Ovary (tissue), 9 donors: ENCODE measurements around the gene CENPF. TPM values are rescaled to one million over a fixed set of nuclear protein-coding genes. Genes with fewer than 3 reads are reported as not detected.
"Not testable (repeated sequence)": the region's sequence is repeated elsewhere in the genome, so short reads cannot be mapped to it uniquely, and the experiment has no call there.

ENCODE experiments used
- DNase-seq, 5 donors: peaks; one replicate each; pipeline ENCODE4 v3.0.0-alpha.2; 2019 to 2020
- H3K27ac ChIP-seq, 2 donors: fragments of 200-600 bp; one replicate each; pipeline versions ENCODE4 v1.5.1 to v1.8.0; 2019 to 2022
- H3K27me3 ChIP-seq: fragments of 200-600 bp; one replicate; pipeline ENCODE4 v1.8.0; 2022
- H3K36me3 ChIP-seq: fragments of 200-600 bp; sonication (generic); one replicate; pipeline ENCODE4 v1.5.1; 2019
- H3K4me1 ChIP-seq: one replicate; pipeline ENCODE4 v1.8.1; 2013; ENCODE audit warnings: mild to moderate bottlenecking, moderate library complexity; ENCODE audit not compliant: insufficient read depth
- H3K4me3 ChIP-seq: fragments of 200-600 bp; sonication (generic); one replicate; pipeline ENCODE4 v1.5.1; 2017
- H3K9me3 ChIP-seq, 2 donors: fragments of 200-600 bp in 1 of 2; sonication (generic) in 1 of 2; one replicate each; pipeline versions ENCODE4 v1.5.1 to v1.8.1; 2013 to 2019; ENCODE audit warnings: mild to moderate bottlenecking in 1 of 2, moderate library complexity in 1 of 2
- EP300 ChIP-seq: sonication (generic); formaldehyde crosslinking; IDR thresholded peaks from one replicate; pipeline ENCODE4 v1.6.1; 2017; ENCODE audit warnings: antibody characterized with exemption
- POLR2A ChIP-seq: fragments of 450-650 bp; IDR thresholded peaks from one replicate; pipeline ENCODE4 v1.6.1; 2017; ENCODE audit warnings: antibody characterized with exemption, mild to moderate bottlenecking, moderate library complexity
- WGBS, 3 donors: extraction: QIAGEN DNeasy Blood & Tissue Kit in 1 of 3; methylation state at CpG; one replicate each; pipeline versions ENCODE4 v1.1.5 to v1.1.7; 2013 to 2017; 5-methylcytosine and 5-hydroxymethylcytosine counted together
- intact Hi-C, 4 donors: fragments of 100-400 bp; cut with DNase I; formaldehyde crosslinking; loops; one replicate each; pipeline versions ENCODE4 v1.11.0 to v1.15.1; 2022 to 2023
- polyA plus RNA-seq, 2 donors: library from polyadenylated mRNA; stranded (reverse); fragments of 200-250 nt in 1 of 2; fragments of 350-450 nt in 1 of 2; fragmentation: Illumina TruSeq in 1 of 2; extraction: RNeasy Lipid Tissue Mini Kit (QIAGEN cat#74804) in 1 of 2; gene quantifications; one replicate each; pipeline ENCODE4 v1.2.3, GENCODE V29; 2013 to 2014
- total RNA-seq, 7 donors: library from RNA; depleted of rRNA in 2 of 7; stranded (reverse); fragments of >200 nt in 2 of 7; fragmentation: NEBNext Ultra II Directional in 3 of 7; extraction: Animal tissue kit (Norgen Biotek cat#: 25700) in 3 of 7; gene quantifications; one replicate each; pipeline versions ENCODE4 v1.1.0 to v1.2.4, GENCODE V29; 2016 to 2023
- TF ChIP-seq, protein P1 (sequence below), 3 donors: fragments of 450-650 bp in 2 of 3; fragments of 200-600 bp in 1 of 3; IDR thresholded peaks; one replicate each; pipeline versions ENCODE4 v1.5.1 to v1.8.0; 2016 to 2022; ENCODE audit warnings: antibody characterized with exemption in 3 of 3, mild to moderate bottlenecking in 1 of 3
- donor health status: DM: no; HTN: no; CAD: no; lungs with moderate emphysema.
- donor health status: DM: no; HTN: no; CAD: no.
- donor health status: Bipolar disorder and iron deficiency.
- donor health status: DM: yes; HTN: yes; CAD: no.
- donor health status: DM: no; HTN: no; CAD: no.
- donor health status: DM: yes; HTN: yes; CAD: no.

The CENPF gene
- total and polyA plus RNA-seq, 9 donors: 0.45 to 2.6 (median 1.4) TPM

GRCh38 chr1:214574598-214575411 is 28.2 kb upstream of the CENPF start:
- WGBS, 3 donors: 87 to 91% (median 89%) methylated on average over 3 of the region's 3 CpGs
- intact Hi-C loops: loop anchor here in 1 of 4 donors (5.0 kb wide), 1 partner anchor 233 kb away; no protein-coding TSS in a partner anchor
- Histone ChIP-seq H3K9me3 (no peaks in the 10 kb centered on the region), H3K27ac (no peak overlapping the region), H3K27me3 (no peaks in the 10 kb centered on the region), H3K4me3 (no peak overlapping the region), H3K36me3 (no peaks in the 10 kb centered on the region), H3K4me1 (peaks cover 7% of the 10 kb centered on the region)
- TF ChIP-seq EP300 (no peak), POLR2A (no peak)
- TF ChIP-seq, protein P1, sequence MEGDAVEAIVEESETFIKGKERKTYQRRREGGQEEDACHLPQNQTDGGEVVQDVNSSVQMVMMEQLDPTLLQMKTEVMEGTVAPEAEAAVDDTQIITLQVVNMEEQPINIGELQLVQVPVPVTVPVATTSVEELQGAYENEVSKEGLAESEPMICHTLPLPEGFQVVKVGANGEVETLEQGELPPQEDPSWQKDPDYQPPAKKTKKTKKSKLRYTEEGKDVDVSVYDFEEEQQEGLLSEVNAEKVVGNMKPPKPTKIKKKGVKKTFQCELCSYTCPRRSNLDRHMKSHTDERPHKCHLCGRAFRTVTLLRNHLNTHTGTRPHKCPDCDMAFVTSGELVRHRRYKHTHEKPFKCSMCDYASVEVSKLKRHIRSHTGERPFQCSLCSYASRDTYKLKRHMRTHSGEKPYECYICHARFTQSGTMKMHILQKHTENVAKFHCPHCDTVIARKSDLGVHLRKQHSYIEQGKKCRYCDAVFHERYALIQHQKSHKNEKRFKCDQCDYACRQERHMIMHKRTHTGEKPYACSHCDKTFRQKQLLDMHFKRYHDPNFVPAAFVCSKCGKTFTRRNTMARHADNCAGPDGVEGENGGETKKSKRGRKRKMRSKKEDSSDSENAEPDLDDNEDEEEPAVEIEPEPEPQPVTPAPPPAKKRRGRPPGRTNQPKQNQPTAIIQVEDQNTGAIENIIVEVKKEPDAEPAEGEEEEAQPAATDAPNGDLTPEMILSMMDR (IDR thresholded peaks at IDR 0.05): no peak
- no peak for DNase-seq

- H3K27me3 ChIP-seq, intact Hi-C loops, H3K36me3 ChIP-seq, DNase-seq, H3K9me3 ChIP-seq, H3K27ac ChIP-seq, H3K4me1 ChIP-seq, H3K4me3 ChIP-seq: not testable (repeated sequence)
- 72 to 88% (median 74%) methylated on average over 3 of the region's 3 CpGs for WGBS, 3 donors
Measured at GRCh38 chr1:214576120-214576519, 26.9 kb upstream of the CENPF start.

DNA sequence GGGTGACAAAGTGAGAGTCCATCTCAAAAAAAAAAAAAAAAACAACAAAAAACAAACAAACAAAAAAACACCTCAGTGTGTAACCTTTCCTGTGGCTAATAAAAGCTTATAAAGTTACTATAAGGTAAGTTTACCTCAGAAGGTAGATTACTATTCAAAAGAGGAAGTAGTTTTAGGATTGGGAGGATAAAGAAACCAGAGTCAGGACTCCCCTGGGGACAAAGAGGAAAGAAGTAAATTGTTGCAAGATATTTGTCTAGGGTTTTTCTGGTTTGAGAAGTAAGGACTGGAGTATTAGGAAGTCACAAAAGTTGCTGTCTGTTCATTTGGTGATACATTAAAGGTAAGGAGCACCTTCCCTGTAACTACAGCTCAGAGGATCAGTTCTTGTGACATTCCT is 23.8 kb upstream of the CENPF start:
- TF ChIP-seq, protein P1 (IDR thresholded peaks at IDR 0.05): no peak
- no peak for TF ChIP-seq POLR2A
- TF ChIP-seq EP300: no peak

GRCh38 chr1:214581785-214582184 is 21.2 kb upstream of the CENPF start:
- no peak overlapping the region for H3K4me3 ChIP-seq
- H3K9me3 ChIP-seq: no peaks in the 10 kb centered on the region
- H3K27ac ChIP-seq: no peak overlapping the region
- intact Hi-C loops: loop anchor here in 3 of 4 donors (10.0 kb wide), 3 partner anchors 247 to 327 kb away; no protein-coding TSS in a partner anchor
- no peaks in the 10 kb centered on the region for H3K27me3 ChIP-seq
- no peaks in the 10 kb centered on the region for H3K4me1 ChIP-seq
- 33 to 51% (median 41%) methylated on average over 2 of the region's 2 CpGs for WGBS, 3 donors
- no peak for DNase-seq
- TF ChIP-seq EP300 (no peak), POLR2A (no peak)
- TF ChIP-seq, protein P1 (IDR thresholded peaks at IDR 0.05): no peak
- H3K36me3 ChIP-seq: no peaks in the 10 kb centered on the region

More for the DNA sequence above, 23.8 kb upstream of the CENPF start:
- no peak for DNase-seq
- no peaks in the 10 kb centered on the region for H3K9me3 ChIP-seq
- no peaks in the 10 kb centered on the region for H3K4me1 ChIP-seq
- no peak overlapping the region for H3K27ac ChIP-seq
- H3K36me3 ChIP-seq: no peaks in the 10 kb centered on the region
- H3K4me3 ChIP-seq: no peak overlapping the region
- H3K27me3 ChIP-seq: no peaks in the 10 kb centered on the region
- intact Hi-C loops: no loop called here

GRCh38 chr1:214582289-214582891 is 20.6 kb upstream of the CENPF start:
- 70 to 79% (median 78%) methylated on average over 7 of the region's 7 CpGs for WGBS, 3 donors
- no peak for DNase-seq
- Histone ChIP-seq H3K9me3 (no peaks in the 10 kb centered on the region), H3K27ac (no peak overlapping the region), H3K4me3 (no peak overlapping the region), H3K36me3 (no peaks in the 10 kb centered on the region), H3K27me3 (no peaks in the 10 kb centered on the region), H3K4me1 (no peaks in the 10 kb centered on the region)
- intact Hi-C loops: loop anchor here in 3 of 4 donors (10.0 kb wide), 3 partner anchors 248 to 328 kb away; no protein-coding TSS in a partner anchor
- TF ChIP-seq, protein P1 (IDR thresholded peaks at IDR 0.05): no peak
- TF ChIP-seq EP300 (no peak), POLR2A (no peak)
